HUES64 (cell line): Measurements from ENCODE around the gene NSMCE1.
"Not testable (repeated sequence)": the region's sequence is repeated elsewhere in the genome, so short reads cannot be mapped to it uniquely, and the experiment has no call there.

Experiments used
- H3K27ac ChIP-seq: 2 replicates; pipeline ENCODE4 v1.7.0; 2013; ENCODE audit warnings: low read depth, low read length, inconsistent platforms
- H3K27me3 ChIP-seq: 2 replicates; pipeline ENCODE4 v1.6.1; 2013; ENCODE audit warnings: mild to moderate bottlenecking, low read length; ENCODE audit not compliant: insufficient read depth
- H3K36me3 ChIP-seq: 2 replicates; pipeline ENCODE4 v1.6.1; 2013; ENCODE audit warnings: mild to moderate bottlenecking, low read length; ENCODE audit not compliant: insufficient read depth
- H3K4me1 ChIP-seq: 2 replicates; pipeline ENCODE4 v1.6.1; 2013; ENCODE audit warnings: mild to moderate bottlenecking, low read length, moderate library complexity; ENCODE audit not compliant: insufficient read depth
- H3K4me3 ChIP-seq: 2 replicates; pipeline ENCODE4 v1.5.1; 2013; ENCODE audit warnings: mild to moderate bottlenecking, low read length, moderate library complexity
- H3K9ac ChIP-seq: 2 replicates; pipeline ENCODE4 v1.6.1; 2013; ENCODE audit warnings: mild to moderate bottlenecking, low read depth, low read length
- H3K9me3 ChIP-seq: 2 replicates; pipeline ENCODE4 v1.6.1; 2013; ENCODE audit warnings: low read depth, low read length; ENCODE audit not compliant: insufficient read depth
- WGBS: fragments of 150-250, 120-280 bp; methylation state at CpG from one replicate; pipeline ENCODE4 v1.1.7; 2013; ENCODE audit warnings: missing lambda C conversion rate; 5-methylcytosine and 5-hydroxymethylcytosine counted together

NSMCE1 gene

GRCh38 chr16:27285676-27286196, 17.2 kb upstream of the NSMCE1 start:
- H3K4me1 ChIP-seq, result no peaks in the 10 kb centered on the region
- H3K9ac ChIP-seq, result no peak overlapping the region
- H3K9me3 ChIP-seq, result no peaks in the 10 kb centered on the region
- 90% methylated on average over 6 of the region's 6 CpGs for WGBS
- no peaks in the 10 kb centered on the region for H3K36me3 ChIP-seq
- no peaks in the 10 kb centered on the region for H3K27me3 ChIP-seq
- no peak overlapping the region for H3K27ac ChIP-seq
- no peak overlapping the region for H3K4me3 ChIP-seq

GRCh38 chr16:27284865-27285675, 16.5 kb upstream of the NSMCE1 start:
- Histone ChIP-seq H3K9me3 (no peaks in the 10 kb centered on the region), H3K9ac (no peak overlapping the region), H3K27ac (no peak overlapping the region), H3K27me3 (no peaks in the 10 kb centered on the region), H3K4me3 (no peak overlapping the region), H3K36me3 (no peaks in the 10 kb centered on the region), H3K4me1 (no peaks in the 10 kb centered on the region)
- WGBS, result 89% methylated on average over 7 of the region's 7 CpGs

- H3K4me3 ChIP-seq, result no peak overlapping the region
- H3K4me1 ChIP-seq, result no peaks in the 10 kb centered on the region
- no peak overlapping the region for H3K27ac ChIP-seq
- no peaks in the 10 kb centered on the region for H3K36me3 ChIP-seq
- no peaks in the 10 kb centered on the region for H3K9me3 ChIP-seq
- H3K27me3 ChIP-seq, result no peaks in the 10 kb centered on the region
- H3K9ac ChIP-seq, result no peak overlapping the region
- WGBS, result 69% methylated on average over 7 of the region's 7 CpGs
Measured at GRCh38 chr16:27281243-27281642, 12.7 kb upstream of the NSMCE1 start.

DNA sequence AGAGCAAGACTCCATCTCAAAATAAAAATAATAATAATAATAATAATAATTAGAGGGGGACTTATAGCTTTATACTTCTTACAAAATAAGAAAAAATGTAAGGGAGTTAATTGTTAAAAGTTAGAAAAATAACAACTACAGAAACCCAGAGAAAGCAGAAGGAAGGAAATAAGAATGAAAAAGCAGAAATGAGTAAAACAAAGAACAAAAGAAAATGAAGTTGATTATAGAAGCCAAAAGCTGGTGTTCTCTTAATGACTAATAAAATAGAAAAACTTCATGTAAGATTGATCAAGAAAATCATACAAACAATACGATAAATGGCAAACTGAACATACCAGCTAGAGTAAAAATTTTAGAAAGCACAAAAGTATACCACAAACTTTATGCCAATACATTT, 6.8 kb upstream of the NSMCE1 start:
- H3K4me3 ChIP-seq, result no peak overlapping the region
- 86% methylated on average over 1 of the region's 1 CpG for WGBS
- H3K27me3 ChIP-seq, result no peaks in the 10 kb centered on the region
- H3K9ac ChIP-seq, result no peak overlapping the region
- no peaks in the 10 kb centered on the region for H3K36me3 ChIP-seq
- no peak overlapping the region for H3K27ac ChIP-seq
- no peaks in the 10 kb centered on the region for H3K9me3 ChIP-seq
- H3K4me1 ChIP-seq, result no peaks in the 10 kb centered on the region

DNA sequence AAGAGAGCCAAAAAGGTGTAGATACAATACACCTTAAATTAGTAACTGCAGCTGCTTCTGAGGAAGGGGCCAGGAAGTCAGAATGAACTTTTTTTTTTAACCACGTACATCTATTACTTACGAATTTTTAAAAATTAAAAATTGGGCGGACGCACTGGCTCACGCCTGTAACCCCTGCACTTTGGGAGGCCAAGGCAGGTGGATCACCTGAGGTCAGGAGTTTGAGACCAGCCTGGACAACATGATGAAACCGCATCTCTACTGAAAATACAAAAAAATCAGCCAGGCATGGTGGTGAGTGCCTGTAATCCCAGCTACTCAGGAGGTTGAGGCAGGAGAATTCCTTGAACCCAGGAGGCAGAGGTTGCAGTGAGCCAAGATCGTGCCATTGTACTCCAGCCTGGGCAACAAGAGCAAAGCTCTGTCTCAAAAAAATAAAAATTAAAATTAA, 5.9 kb upstream of the NSMCE1 start:
- not testable (repeated sequence) for H3K4me3 ChIP-seq, H3K27me3 ChIP-seq, H3K9me3 ChIP-seq, H3K4me1 ChIP-seq, H3K36me3 ChIP-seq, H3K9ac ChIP-seq, H3K27ac ChIP-seq
- 96% methylated on average over 7 of the region's 7 CpGs for WGBS

DNA sequence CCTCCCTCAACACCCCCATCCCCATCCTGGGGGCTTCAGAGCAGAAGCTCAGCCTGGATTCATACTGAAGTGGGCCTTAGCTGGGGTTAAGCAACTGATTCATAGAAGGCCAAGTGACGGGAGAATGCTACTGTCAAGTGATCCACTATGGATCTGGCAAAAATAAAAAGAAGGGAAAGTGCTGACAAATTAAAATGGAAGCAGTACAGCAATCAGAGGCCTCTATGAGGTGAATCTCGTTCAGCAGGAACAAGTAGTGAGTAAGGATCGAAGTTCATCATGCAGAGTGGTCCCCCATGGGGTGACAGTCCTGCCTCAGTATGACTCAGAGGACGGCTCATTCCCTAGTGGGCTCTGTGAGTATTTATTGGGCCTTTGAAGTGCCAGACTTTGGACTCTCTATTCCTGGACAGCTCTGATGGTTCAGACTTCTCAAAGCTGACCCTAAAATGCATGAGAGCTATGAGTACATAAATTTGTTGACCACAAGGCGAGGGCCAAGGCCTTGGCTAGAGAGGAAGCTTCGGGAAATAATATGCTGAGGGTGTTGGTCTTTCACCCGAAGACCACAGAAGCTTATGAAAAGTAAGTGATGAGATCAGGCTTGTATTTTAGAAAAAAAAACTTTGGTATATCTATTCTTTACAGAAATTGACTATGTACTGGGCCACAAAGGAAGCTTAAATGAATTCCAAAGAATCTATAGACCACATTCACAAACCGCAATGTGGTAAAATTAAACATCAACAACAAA, 5.3 kb upstream of the NSMCE1 start:
- Histone ChIP-seq H3K27me3 (no peaks in the 10 kb centered on the region), H3K4me3 (no peak overlapping the region), H3K9ac (no peak overlapping the region), H3K4me1 (no peaks in the 10 kb centered on the region), H3K9me3 (no peaks in the 10 kb centered on the region), H3K27ac (no peak overlapping the region), H3K36me3 (no peaks in the 10 kb centered on the region)
- WGBS, result 89% methylated on average over 8 of the region's 8 CpGs

GRCh38 chr16:27273330-27273669, 4.7 kb upstream of the NSMCE1 start:
- 94% methylated on average over 4 of the region's 4 CpGs for WGBS
- H3K27ac ChIP-seq, result no peak overlapping the region
- no peaks in the 10 kb centered on the region for H3K36me3 ChIP-seq
- no peaks in the 10 kb centered on the region for H3K4me1 ChIP-seq
- H3K4me3 ChIP-seq, result no peak overlapping the region
- H3K27me3 ChIP-seq, result no peaks in the 10 kb centered on the region
- no peak overlapping the region for H3K9ac ChIP-seq
- no peaks in the 10 kb centered on the region for H3K9me3 ChIP-seq

- WGBS, result 84% methylated on average over 7 of the region's 7 CpGs
- not testable (repeated sequence) for H3K36me3 ChIP-seq, H3K4me1 ChIP-seq, H3K9me3 ChIP-seq, H3K9ac ChIP-seq, H3K4me3 ChIP-seq, H3K27ac ChIP-seq, H3K27me3 ChIP-seq
Measured at GRCh38 chr16:27272697-27273096, 4.1 kb upstream of the NSMCE1 start.

DNA sequence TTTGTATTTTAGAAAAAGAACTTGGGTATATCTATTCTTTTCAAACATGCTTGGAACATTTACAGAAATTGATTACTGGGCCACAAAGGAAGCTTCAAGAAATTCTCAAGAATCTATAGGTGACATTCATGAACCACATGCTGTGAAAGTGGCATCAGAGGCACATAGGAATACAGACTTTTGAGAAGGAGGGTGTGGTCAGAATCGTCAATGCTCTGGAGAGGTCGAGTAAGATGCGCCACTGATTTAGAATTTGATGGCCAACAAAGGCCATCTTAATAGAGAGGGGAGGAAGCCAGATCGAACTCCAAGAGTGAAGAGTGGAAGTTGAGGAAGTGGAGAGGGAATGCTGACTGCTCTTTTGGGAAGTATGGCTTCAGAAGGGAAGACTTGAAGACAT, 3.5 kb upstream of the NSMCE1 start:
- no peaks in the 10 kb centered on the region for H3K9me3 ChIP-seq
- H3K4me3 ChIP-seq, result no peak overlapping the region
- H3K4me1 ChIP-seq, result no peaks in the 10 kb centered on the region
- no peaks in the 10 kb centered on the region for H3K27me3 ChIP-seq
- 79% methylated on average over 4 of the region's 4 CpGs for WGBS
- H3K9ac ChIP-seq, result no peak overlapping the region
- no peak overlapping the region for H3K27ac ChIP-seq
- no peaks in the 10 kb centered on the region for H3K36me3 ChIP-seq

DNA sequence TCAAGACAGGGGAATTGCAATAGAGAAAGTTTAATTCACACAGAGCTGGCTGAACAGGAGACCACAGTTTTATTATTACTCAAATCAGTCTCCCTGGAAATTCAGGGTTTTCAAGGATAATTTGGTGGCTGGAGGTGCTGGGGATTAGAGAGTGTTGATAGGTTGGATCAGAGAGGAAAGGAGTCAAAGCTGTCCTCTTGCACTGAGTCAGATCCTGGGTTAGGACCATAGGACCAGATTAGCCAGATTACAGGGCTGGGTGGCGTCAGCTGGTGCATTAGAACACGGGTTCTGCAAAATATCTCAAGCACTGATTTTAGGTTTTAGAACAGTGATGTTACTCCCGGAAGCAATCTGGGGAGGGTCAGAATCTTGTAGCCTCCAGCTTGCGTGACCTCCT, 1.8 kb upstream of the NSMCE1 start:
- H3K4me3 ChIP-seq, result no peak overlapping the region
- no peaks in the 10 kb centered on the region for H3K27me3 ChIP-seq
- H3K4me1 ChIP-seq, result no peaks in the 10 kb centered on the region
- H3K9me3 ChIP-seq, result no peaks in the 10 kb centered on the region
- no peaks in the 10 kb centered on the region for H3K36me3 ChIP-seq
- WGBS, result 95% methylated on average over 4 of the region's 4 CpGs
- H3K9ac ChIP-seq, result no peak overlapping the region
- H3K27ac ChIP-seq, result no peak overlapping the region

GRCh38 chr16:27269300-27270150, 953 bp upstream of the NSMCE1 start:
- Histone ChIP-seq H3K9me3 (no peaks in the 10 kb centered on the region), H3K9ac (no peak overlapping the region), H3K36me3 (no peaks in the 10 kb centered on the region), H3K27ac (no peak overlapping the region), H3K27me3 (no peaks in the 10 kb centered on the region), H3K4me1 (peaks cover under 1% of the 10 kb centered on the region; the same call in 1 of the 2 replicates), H3K4me3 (no peak overlapping the region)
- WGBS, result 92% methylated on average over 9 of the region's 9 CpGs
